ENCODE measurements around the gene IFNA7. TPM values are rescaled to one million over a fixed set of nuclear protein-coding genes. Genes with fewer than 3 reads are reported as not detected.

The IFNA7 gene
- total and polyA plus RNA-seq, 10 of the 15 experiments (the other 5 are each of a cell fraction or from before 2014, with no cell fraction given), result not detected

- RAD21 ChIA-PET (ENCODE audit: unreplicated experiment), result no interaction called here
- Histone ChIP-seq H3K4me3 (no peak overlapping the region), H3K9me3 (replicated peaks; ENCODE audit: control insufficient read depth, insufficient read depth, low read length) (no peaks in the 10 kb centered on the region; the same call in 1 of the 3 replicates), H4K20me1 (ENCODE audit: control insufficient read depth, insufficient read depth) (no peaks in the 10 kb centered on the region), H3K79me2 (ENCODE audit: control insufficient read depth, insufficient read depth, low read length) (no peaks in the 10 kb centered on the region), H3K27me3 (replicated peaks in 1 of 2; ENCODE audit: control insufficient read depth in 2 of 2, insufficient read depth in 2 of 2, low read length in 1 of 2) (no peaks in the 10 kb centered on the region), H3K36me3 (ENCODE audit: control insufficient read depth in 2 of 2, insufficient read depth in 2 of 2, low read length in 1 of 2) (no peaks in the 10 kb centered on the region), H2AFZ (ENCODE audit: control insufficient read depth, low read depth, low read length) (peak overlapping the region; percentile 78), H3K9ac (ENCODE audit: control insufficient read depth, insufficient read depth, low read length) (no peak overlapping the region), H3K4me1 (ENCODE audit: control insufficient read depth, insufficient read depth, low read length) (no peaks in the 10 kb centered on the region), H3K27ac (ENCODE audit: control insufficient read depth, insufficient read depth) (no peak overlapping the region), H3K4me2 (ENCODE audit: control insufficient read depth, insufficient read depth) (no peak overlapping the region)
- peak; percentile 60 for ATAC-seq
- SMC1A ChIA-PET (ENCODE audit: uncharacterized antibody, unreplicated experiment), result interaction anchor here (1.1 to 1.4 kb wide), 5 partner anchors 9 to 176 kb away, joined by 3 to 5 read pairs (median 3); no protein-coding TSS in a partner anchor
- CTCF ChIA-PET, result interaction anchor here (0.8 to 3.2 kb wide), 9 partner anchors 9 to 302 kb away, joined by 3 to 13 read pairs (median 5); partner anchors contain the start of gene IFNW1
- in situ Hi-C loops (cut with MboI), result no loop called here
- no TSS peak for BruUV-seq (replicated peaks)
- intact Hi-C loops (cut with micrococcal nuclease; ENCODE audit: unreplicated experiment), result no loop called here
- no peak for DNase-seq (ENCODE audit: low read depth, low spot score)
- POLR2A ChIA-PET, result no interaction called here
- peak; percentile 35 for FAIRE-seq
- WGBS (ENCODE audit: insufficient coverage, insufficient replicate concordance, low lambda C conversion rate, missing lambda C conversion rate), result 25% methylated on average over 3 of the region's 3 CpGs
- TF ChIP-seq EGR1 (IDR thresholded peaks at IDR 0.05; ENCODE audit: borderline replicate concordance in 1 of 2, low read depth in 2 of 2, low read length in 2 of 2) (no peak), MTA3 (IDR thresholded peaks at IDR 0.05; ENCODE audit: borderline replicate concordance, low read length) (no peak), ZNF207 (IDR thresholded peaks at IDR 0.05; ENCODE audit: borderline replicate concordance) (no peak), MEF2B (IDR thresholded peaks at IDR 0.05; ENCODE audit: partially characterized antibody, poor library complexity, severe bottlenecking) (no peak), SMAD1 (IDR thresholded peaks at IDR 0.05; ENCODE audit: low read depth, partially characterized antibody) (no peak)
These were observed 48.5 kb downstream of the IFNA7 start for GRCh38 chr9:21153336-21154017.

Small RNA genes lying within 50 kb of the gene (small RNA-seq; reads per million reads assigned to genes)
- gene RF00019, result not detected

Other genes with a start within 250 kb of the IFNA7 start
Only the 7 nearest of the 16 such genes appear.
- not detected in 2 replicates for gene IFNW1, start 60.4 kb downstream of the IFNA7 start, total RNA-seq (2014; rRNA removed)
- gene IFNW1, start 60.4 kb downstream of the IFNA7 start, total RNA-seq (2014; rRNA removed; fragmentation: Illumina TruSeq; extraction: Trizol), result not detected in 2 replicates
- gene IFNW1, start 60.4 kb downstream of the IFNA7 start, total RNA-seq (2021), result not detected in 2 replicates
- gene IFNW1, start 60.4 kb downstream of the IFNA7 start, polyA plus RNA-seq (2011; rRNA removed), result not detected in 2 replicates
- gene IFNW1, start 60.4 kb downstream of the IFNA7 start, polyA plus RNA-seq (2014; fragmentation: Illumina TruSeq; extraction: Trizol), result not detected in 2 replicates
- gene IFNW1, start 60.4 kb downstream of the IFNA7 start, polyA plus RNA-seq (2014; fragmentation: Nextera tagmentation; extraction: Ambion mirVana), result under 1 TPM in 1 of 2 experiments, not detected in 1; 0.09 TPM
- not detected in 2 replicates for gene IFNW1, start 60.4 kb downstream of the IFNA7 start, polyA plus RNA-seq (2014; rRNA removed)
- gene IFNW1, start 60.4 kb downstream of the IFNA7 start, polyA plus RNA-seq (2016; fragmentation: Nextera tagmentation; extraction: Ambion mirVana), result under 1 TPM; 0.06 to 0.11 TPM
- not detected in 2 replicates for gene IFNA21, start 35.5 kb downstream of the IFNA7 start, total RNA-seq (2014; rRNA removed)
- gene IFNA21, start 35.5 kb downstream of the IFNA7 start, total RNA-seq (2014; rRNA removed; fragmentation: Illumina TruSeq; extraction: Trizol), result not detected in 2 replicates
- not detected in 2 replicates for gene IFNA21, start 35.5 kb downstream of the IFNA7 start, total RNA-seq (2021)
- not detected in 2 replicates for gene IFNA21, start 35.5 kb downstream of the IFNA7 start, polyA plus RNA-seq (2011; rRNA removed)
- not detected in 2 replicates for gene IFNA21, start 35.5 kb downstream of the IFNA7 start, polyA plus RNA-seq (2014; fragmentation: Illumina TruSeq; extraction: Trizol)
- not detected for gene IFNA21, start 35.5 kb downstream of the IFNA7 start, polyA plus RNA-seq (2014; fragmentation: Nextera tagmentation; extraction: Ambion mirVana)
- gene IFNA21, start 35.5 kb downstream of the IFNA7 start, polyA plus RNA-seq (2014; rRNA removed), result not detected in 2 replicates
- gene IFNA21, start 35.5 kb downstream of the IFNA7 start, polyA plus RNA-seq (2016; fragmentation: Nextera tagmentation; extraction: Ambion mirVana), result not detected
- gene IFNA4, start 14.6 kb downstream of the IFNA7 start, total RNA-seq (2014; rRNA removed), result not detected in 2 replicates
- not detected in 2 replicates for gene IFNA4, start 14.6 kb downstream of the IFNA7 start, total RNA-seq (2014; rRNA removed; fragmentation: Illumina TruSeq; extraction: Trizol)
- not detected in 2 replicates for gene IFNA4, start 14.6 kb downstream of the IFNA7 start, total RNA-seq (2021)
- gene IFNA4, start 14.6 kb downstream of the IFNA7 start, polyA plus RNA-seq (2011; rRNA removed), result not detected in 2 replicates
- gene IFNA4, start 14.6 kb downstream of the IFNA7 start, polyA plus RNA-seq (2014; fragmentation: Illumina TruSeq; extraction: Trizol), result 0.63 TPM in 1 of 2 replicates, not detected in the other
- not detected for gene IFNA4, start 14.6 kb downstream of the IFNA7 start, polyA plus RNA-seq (2014; fragmentation: Nextera tagmentation; extraction: Ambion mirVana)
- gene IFNA4, start 14.6 kb downstream of the IFNA7 start, polyA plus RNA-seq (2014; rRNA removed), result not detected in 2 replicates
- not detected for gene IFNA4, start 14.6 kb downstream of the IFNA7 start, polyA plus RNA-seq (2016; fragmentation: Nextera tagmentation; extraction: Ambion mirVana)
- gene IFNA10, start 4.9 kb upstream of the IFNA7 start, total RNA-seq (2014; rRNA removed), result not detected in 2 replicates
- gene IFNA10, start 4.9 kb upstream of the IFNA7 start, total RNA-seq (2014; rRNA removed; fragmentation: Illumina TruSeq; extraction: Trizol), result not detected in 2 replicates
- gene IFNA10, start 4.9 kb upstream of the IFNA7 start, total RNA-seq (2021), result not detected in 2 replicates
- gene IFNA10, start 4.9 kb upstream of the IFNA7 start, polyA plus RNA-seq (2011; rRNA removed), result not detected in 2 replicates
- gene IFNA10, start 4.9 kb upstream of the IFNA7 start, polyA plus RNA-seq (2014; fragmentation: Illumina TruSeq; extraction: Trizol), result not detected in 2 replicates
- not detected for gene IFNA10, start 4.9 kb upstream of the IFNA7 start, polyA plus RNA-seq (2014; fragmentation: Nextera tagmentation; extraction: Ambion mirVana)
- not detected in 2 replicates for gene IFNA10, start 4.9 kb upstream of the IFNA7 start, polyA plus RNA-seq (2014; rRNA removed)
- gene IFNA10, start 4.9 kb upstream of the IFNA7 start, polyA plus RNA-seq (2016; fragmentation: Nextera tagmentation; extraction: Ambion mirVana), result not detected
- gene IFNA16, start 15.1 kb upstream of the IFNA7 start, total RNA-seq (2014; rRNA removed), result not detected in 2 replicates
- not detected in 2 replicates for gene IFNA16, start 15.1 kb upstream of the IFNA7 start, total RNA-seq (2014; rRNA removed; fragmentation: Illumina TruSeq; extraction: Trizol)
- not detected in 2 replicates for gene IFNA16, start 15.1 kb upstream of the IFNA7 start, total RNA-seq (2021)
- gene IFNA16, start 15.1 kb upstream of the IFNA7 start, polyA plus RNA-seq (2011; rRNA removed), result not detected in 2 replicates
- gene IFNA16, start 15.1 kb upstream of the IFNA7 start, polyA plus RNA-seq (2014; fragmentation: Illumina TruSeq; extraction: Trizol), result not detected in 2 replicates
- not detected for gene IFNA16, start 15.1 kb upstream of the IFNA7 start, polyA plus RNA-seq (2014; fragmentation: Nextera tagmentation; extraction: Ambion mirVana)
- not detected in 2 replicates for gene IFNA16, start 15.1 kb upstream of the IFNA7 start, polyA plus RNA-seq (2014; rRNA removed)
- not detected for gene IFNA16, start 15.1 kb upstream of the IFNA7 start, polyA plus RNA-seq (2016; fragmentation: Nextera tagmentation; extraction: Ambion mirVana)
- gene IFNA17, start 26.0 kb upstream of the IFNA7 start, total RNA-seq (2014; rRNA removed), result not detected in 2 replicates
- not detected in 2 replicates for gene IFNA17, start 26.0 kb upstream of the IFNA7 start, total RNA-seq (2014; rRNA removed; fragmentation: Illumina TruSeq; extraction: Trizol)
- gene IFNA17, start 26.0 kb upstream of the IFNA7 start, total RNA-seq (2021), result not detected in 2 replicates
- not detected in 2 replicates for gene IFNA17, start 26.0 kb upstream of the IFNA7 start, polyA plus RNA-seq (2011; rRNA removed)
- gene IFNA17, start 26.0 kb upstream of the IFNA7 start, polyA plus RNA-seq (2014; fragmentation: Illumina TruSeq; extraction: Trizol), result not detected in 2 replicates
- gene IFNA17, start 26.0 kb upstream of the IFNA7 start, polyA plus RNA-seq (2014; fragmentation: Nextera tagmentation; extraction: Ambion mirVana), result not detected
- gene IFNA17, start 26.0 kb upstream of the IFNA7 start, polyA plus RNA-seq (2014; rRNA removed), result not detected in 2 replicates
- gene IFNA17, start 26.0 kb upstream of the IFNA7 start, polyA plus RNA-seq (2016; fragmentation: Nextera tagmentation; extraction: Ambion mirVana), result not detected
- not detected in 2 replicates for gene IFNA14, start 37.8 kb upstream of the IFNA7 start, total RNA-seq (2014; rRNA removed)
- not detected in 2 replicates for gene IFNA14, start 37.8 kb upstream of the IFNA7 start, total RNA-seq (2014; rRNA removed; fragmentation: Illumina TruSeq; extraction: Trizol)
- gene IFNA14, start 37.8 kb upstream of the IFNA7 start, total RNA-seq (2021), result not detected in 2 replicates
- not detected in 2 replicates for gene IFNA14, start 37.8 kb upstream of the IFNA7 start, polyA plus RNA-seq (2011; rRNA removed)
- gene IFNA14, start 37.8 kb upstream of the IFNA7 start, polyA plus RNA-seq (2014; fragmentation: Illumina TruSeq; extraction: Trizol), result not detected in 2 replicates
- not detected for gene IFNA14, start 37.8 kb upstream of the IFNA7 start, polyA plus RNA-seq (2014; fragmentation: Nextera tagmentation; extraction: Ambion mirVana)
- not detected in 2 replicates for gene IFNA14, start 37.8 kb upstream of the IFNA7 start, polyA plus RNA-seq (2014; rRNA removed)
- not detected for gene IFNA14, start 37.8 kb upstream of the IFNA7 start, polyA plus RNA-seq (2016; fragmentation: Nextera tagmentation; extraction: Ambion mirVana)